ENCODE data around the gene NDST1.

Gene NDST1

GRCh38 chr5:150550286-150550685 is 42.4 kb downstream of the NDST1 start:
- DNase-seq = no peak

- DNase-seq = no peak
Observed at GRCh38 chr5:150551066-150551465, 43.1 kb downstream of the NDST1 start.

DNA sequence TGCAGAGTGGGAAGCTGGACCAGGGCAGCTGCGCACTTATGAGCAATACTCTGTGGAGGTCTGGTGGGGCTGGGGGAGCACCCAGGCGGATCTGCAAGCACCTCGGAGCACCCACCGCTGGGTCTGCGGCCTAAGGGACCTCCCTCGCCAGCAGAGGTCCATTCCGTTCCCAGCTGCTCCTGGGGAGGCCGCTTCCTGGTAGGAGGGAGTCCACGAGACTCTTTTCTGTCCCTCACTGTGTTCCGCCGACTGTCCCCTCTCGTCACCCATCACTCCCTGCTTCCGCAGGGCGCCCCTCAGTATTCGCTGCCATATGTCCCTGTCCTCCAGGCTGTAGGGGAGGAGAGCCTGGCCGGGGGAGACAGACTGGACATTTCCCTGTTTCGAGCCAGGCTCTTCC is 45.5 kb downstream of the NDST1 start:
- DNase-seq = no peak

DNA sequence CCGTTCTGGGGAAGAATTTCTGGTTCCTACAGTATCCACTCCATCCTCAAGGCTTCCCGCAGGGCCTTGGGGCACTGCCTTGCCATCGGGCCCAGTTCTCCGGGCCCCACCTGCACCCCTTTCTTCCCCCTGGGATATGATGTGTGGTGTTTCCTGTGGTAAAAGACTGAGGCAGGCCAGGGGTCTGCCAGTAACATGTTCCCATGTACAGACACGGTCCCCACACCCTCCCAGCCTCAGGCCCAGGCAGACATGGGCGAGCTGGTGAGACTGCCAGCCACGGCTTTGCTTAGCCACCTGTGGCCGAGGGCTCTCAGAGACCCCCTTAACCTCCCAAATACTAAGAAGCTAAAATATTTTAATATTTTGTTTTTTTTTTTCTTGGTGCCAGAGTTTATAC is 46.0 kb downstream of the NDST1 start:
- DNase-seq = no peak

DNA sequence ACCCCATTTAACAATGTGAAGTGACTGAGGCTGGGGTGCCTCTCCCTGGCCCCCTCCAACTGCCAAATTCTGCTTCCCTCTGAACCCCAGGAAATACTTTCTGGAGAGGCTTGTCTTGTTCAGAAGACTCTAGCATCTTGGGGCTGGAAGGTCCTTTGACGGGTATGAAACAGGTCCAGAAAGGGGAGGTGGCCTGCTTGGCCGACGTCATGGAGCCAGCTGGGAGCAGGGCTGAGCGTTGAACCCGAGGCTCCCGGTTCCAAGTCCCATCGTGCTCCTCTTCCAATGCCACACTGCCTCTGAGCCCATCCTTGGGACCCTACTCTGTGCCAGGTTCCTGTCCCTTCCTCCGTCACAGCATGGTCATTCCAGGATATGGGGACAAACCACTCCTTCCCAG is 46.9 kb downstream of the NDST1 start:
- no peak for DNase-seq

DNA sequence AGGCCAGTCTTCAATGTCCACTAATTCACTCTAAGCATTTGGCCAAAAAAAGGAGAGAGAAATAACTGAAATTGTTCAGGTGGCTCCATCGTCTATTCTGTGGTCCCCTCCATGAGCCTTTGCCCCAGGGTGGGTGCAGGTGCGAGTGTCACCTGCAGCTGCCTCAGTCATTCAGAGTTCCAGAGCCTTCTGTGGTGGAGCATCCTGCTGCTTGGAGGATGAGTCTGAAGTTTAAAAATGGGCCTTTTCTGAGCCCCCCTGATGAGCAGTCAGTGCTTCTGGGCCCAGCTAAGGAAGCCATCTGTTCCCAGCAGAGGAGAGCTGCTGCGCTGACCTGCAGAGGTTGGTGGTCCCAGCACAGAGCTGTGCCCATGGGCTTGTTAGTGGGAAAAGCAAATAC is 48.2 kb downstream of the NDST1 start:
- DNase-seq = no peak

- DNase-seq = no peak
Observed at GRCh38 chr5:150556859-150557508, 49.1 kb downstream of the NDST1 start.

DNA sequence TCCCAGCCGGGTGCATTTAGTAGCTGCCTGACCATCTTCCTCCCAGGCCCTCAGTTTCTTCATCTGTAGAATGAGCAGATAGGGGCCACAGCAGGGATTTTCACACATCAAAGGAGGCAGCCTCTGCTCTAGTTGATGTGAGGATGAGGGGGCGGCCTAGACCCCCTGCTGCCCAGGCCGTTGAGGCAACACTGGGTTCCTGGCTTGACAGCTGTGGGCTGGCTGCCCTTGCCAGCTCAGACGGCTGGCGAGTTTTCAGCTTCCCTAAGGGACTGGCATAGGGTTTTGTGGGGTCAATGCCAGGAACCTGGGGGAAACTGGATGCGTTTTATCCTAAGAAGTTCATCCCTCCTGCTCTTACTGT is 49.6 kb downstream of the NDST1 start:
- DNase-seq = no peak

DNA sequence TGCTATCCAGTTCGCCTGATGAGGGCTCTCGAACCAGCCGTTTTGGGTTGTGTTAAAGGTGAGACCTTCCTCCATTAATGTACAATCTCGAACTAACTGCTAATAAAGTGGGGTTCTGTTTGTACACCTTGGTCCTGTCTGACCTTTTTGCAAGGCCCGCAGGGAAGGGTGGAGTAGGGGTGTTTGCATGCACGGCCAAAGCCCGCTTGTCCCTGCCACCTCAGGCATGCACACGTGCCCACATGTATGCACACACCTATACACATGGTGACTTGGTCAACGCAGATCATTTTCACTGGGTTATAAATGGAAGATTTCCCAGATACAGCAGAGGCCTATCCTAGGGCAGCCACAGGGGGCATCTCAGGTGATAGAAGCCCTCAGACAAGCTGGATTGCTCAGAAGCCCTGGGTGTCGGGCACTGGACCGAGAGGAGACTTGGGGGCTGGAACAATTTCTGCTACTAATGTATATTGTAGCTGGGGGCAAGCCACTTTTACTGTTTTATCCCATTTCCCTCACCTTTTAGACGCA is 50.2 kb downstream of the NDST1 start:
- no peak for DNase-seq

- no peak for DNase-seq
Observed at GRCh38 chr5:150559088-150559487, 51.2 kb downstream of the NDST1 start.

DNA sequence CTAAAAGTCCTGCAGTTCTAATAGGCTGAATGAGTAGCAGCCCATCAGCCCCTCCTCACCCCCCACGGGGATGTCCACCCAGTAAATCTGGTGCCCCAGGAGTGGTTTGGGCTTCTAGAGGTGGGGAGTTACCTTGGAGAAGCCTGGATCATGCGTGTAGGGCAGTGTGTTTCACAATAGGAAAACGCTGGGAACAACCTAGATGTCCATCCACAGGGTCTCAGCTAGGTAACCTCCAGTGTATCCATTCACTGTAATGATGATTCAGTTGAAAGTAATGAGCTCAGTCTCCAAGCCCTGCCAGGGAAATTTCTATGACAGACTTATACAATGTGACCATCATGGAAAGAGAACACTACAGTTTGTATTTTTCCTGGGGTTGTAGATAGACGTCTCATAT is 51.8 kb downstream of the NDST1 start:
- DNase-seq = no peak

GRCh38 chr5:150560401-150561191 is 52.7 kb downstream of the NDST1 start:
- peak; percentile 72 to 99 for DNase-seq

- DNase-seq = no peak
Observed at GRCh38 chr5:150561192-150561512, 53.2 kb downstream of the NDST1 start.

- DNase-seq = no peak
Observed at GRCh38 chr5:150561571-150562275, 53.8 kb downstream of the NDST1 start.

GRCh38 chr5:150562832-150563231 is 54.9 kb downstream of the NDST1 start:
- DNase-seq = peak; percentile 48 to 71

DNA sequence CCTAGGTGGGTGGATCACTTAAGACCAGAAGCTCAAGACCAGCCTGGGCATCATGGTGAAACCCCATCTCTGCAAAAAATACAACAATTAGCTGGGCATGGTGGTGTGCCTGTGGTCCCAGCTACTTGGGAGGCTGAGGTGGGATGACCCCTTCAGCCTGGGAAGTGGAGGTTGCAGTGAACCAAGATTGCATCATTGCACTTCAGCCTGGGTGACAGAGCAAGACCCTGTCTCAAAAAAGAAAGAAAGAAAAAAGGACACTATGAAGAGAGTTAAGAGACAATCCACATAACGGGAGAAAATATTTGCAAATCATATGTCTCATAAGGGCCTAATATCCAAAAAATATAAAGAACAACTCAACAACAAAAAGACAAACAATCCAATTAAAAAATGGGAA is 57.9 kb downstream of the NDST1 start:
- DNase-seq = no peak

- DNase-seq = peak; percentile 49 to 66
Observed at GRCh38 chr5:150567031-150567717, 59.2 kb downstream of the NDST1 start.

- DNase-seq = peak in 1 of 2 donors; percentile 12
Observed at GRCh38 chr5:150568663-150569062, 60.7 kb downstream of the NDST1 start.

DNA sequence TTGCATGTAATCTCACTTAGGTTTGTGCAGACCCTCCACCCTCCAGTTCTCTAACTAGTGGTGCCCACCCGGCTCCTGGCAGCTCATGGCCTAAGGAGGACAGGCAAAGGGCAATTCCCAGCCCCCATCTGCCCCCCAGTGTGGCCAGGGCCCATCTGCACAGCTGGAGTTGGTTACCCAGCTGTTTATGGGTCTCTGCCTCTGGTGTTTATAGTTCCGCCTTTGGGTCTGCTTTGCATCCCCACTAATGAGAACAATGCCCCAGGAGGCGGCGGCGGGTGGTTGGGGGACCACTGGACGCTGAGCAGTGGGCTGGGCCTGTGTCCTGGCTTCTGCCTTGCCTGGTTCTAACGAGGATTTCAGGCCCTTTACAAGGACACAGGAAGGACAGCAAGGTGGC is 62.4 kb downstream of the NDST1 start:
- DNase-seq = no peak

GRCh38 chr5:150571836-150572235 is 63.9 kb downstream of the NDST1 start:
- DNase-seq = no peak

DNA sequence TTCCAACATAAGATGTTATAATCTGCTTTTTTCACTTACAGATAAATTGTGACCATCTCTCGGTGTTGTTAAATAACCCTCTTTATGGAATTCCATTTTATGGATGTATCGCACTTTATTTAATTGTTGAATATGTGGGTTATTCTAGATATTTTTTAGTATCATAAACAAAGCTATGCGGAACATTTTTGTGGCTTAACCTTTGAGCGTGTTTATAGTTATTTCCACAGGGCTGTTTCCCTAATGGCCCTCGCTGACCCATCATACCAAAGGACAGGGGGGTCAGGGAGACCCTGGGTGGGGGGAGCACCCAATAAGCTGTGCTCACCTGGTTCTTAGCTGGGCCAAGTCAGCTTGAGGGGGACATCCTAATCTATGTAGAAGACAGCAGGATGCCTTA is 65.3 kb downstream of the NDST1 start:
- DNase-seq = no peak

DNA sequence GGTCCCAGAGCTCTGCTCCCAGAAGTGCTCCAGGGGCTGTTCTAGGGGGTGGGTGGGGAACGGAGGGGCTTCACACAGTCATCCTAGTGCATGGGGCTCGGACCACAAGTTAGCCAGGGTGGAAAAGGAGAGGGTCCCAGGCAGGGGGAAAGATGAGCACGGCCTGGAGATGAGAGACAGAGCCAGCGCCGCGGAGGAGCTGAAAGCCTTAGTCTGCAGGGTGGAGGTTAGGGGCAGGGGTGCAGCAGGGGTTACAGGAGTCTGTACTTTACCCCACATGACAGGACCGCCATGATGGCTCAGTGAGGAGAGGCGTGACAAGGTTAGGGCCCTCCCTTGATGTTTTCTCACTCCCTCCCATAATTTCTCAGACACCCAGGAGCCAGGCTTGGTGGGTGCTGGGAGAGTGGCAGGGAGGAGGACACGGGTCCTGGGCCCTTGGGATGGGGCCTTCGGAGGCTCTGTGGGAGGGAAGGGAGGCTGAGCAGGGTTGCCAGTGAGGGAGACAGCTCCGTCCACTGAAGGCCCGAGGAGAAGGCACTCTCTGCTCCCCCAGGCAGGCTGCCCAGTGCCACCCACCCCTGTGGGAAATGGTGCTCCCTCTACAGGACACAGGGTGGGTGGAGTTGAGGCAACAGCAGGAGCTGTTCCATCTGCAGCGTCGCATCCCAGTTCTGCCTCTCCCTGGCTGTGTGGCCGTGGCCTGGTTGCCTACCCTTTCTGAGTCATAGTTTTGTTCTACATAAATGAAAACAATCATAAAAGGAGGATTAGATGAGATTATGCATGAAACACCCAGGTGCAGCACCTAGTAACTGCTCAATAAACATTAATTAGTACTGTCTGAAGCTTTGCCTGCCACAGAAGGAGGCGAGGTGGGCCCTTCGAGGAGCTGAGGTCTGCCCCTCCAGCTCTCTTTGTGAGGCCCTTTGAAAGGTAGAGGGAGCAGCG is 66.2 kb downstream of the NDST1 start:
- DNase-seq = no peak

Data from inflammatory macrophage treated with lipopolysaccharide for 1 hour (primary cell).